ENCODE results near the gene FES. TPM values are rescaled to one million over a fixed set of nuclear protein-coding genes. Genes with fewer than 3 reads are reported as not detected.

Gene FES
- total RNA-seq, 1 donor from 2014 or later: 15.1 TPM

DNA sequence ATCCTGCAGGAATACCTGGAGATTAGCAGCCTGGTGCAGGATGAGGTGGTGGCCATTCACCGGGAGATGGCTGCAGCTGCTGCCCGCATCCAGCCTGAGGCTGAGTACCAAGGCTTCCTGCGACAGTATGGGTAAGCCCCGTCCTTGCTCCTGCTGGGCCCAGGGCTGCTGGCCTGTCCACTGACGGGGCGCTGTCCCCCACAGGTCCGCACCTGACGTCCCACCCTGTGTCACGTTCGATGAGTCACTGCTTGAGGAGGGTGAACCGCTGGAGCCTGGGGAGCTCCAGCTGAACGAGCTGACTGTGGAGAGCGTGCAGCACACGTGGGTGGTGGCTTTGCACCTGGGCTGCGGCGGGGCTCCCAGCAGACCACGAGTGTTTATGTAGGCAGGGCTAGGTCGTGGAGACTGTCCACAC, 5.0 kb downstream of the FES start:
- no peaks in the 10 kb centered on the region for H3K36me3 ChIP-seq (ENCODE audit: control insufficient read depth, insufficient read depth, low read length)
- DNase-seq (ENCODE audit: low read depth): no peak
- no peaks in the 10 kb centered on the region for H3K27me3 ChIP-seq (ENCODE audit: control insufficient read depth, insufficient read depth, low read length)
- H3K4me3 ChIP-seq (ENCODE audit: low read depth, low read length): no peak overlapping the region
- TF ChIP-seq, protein P1, sequence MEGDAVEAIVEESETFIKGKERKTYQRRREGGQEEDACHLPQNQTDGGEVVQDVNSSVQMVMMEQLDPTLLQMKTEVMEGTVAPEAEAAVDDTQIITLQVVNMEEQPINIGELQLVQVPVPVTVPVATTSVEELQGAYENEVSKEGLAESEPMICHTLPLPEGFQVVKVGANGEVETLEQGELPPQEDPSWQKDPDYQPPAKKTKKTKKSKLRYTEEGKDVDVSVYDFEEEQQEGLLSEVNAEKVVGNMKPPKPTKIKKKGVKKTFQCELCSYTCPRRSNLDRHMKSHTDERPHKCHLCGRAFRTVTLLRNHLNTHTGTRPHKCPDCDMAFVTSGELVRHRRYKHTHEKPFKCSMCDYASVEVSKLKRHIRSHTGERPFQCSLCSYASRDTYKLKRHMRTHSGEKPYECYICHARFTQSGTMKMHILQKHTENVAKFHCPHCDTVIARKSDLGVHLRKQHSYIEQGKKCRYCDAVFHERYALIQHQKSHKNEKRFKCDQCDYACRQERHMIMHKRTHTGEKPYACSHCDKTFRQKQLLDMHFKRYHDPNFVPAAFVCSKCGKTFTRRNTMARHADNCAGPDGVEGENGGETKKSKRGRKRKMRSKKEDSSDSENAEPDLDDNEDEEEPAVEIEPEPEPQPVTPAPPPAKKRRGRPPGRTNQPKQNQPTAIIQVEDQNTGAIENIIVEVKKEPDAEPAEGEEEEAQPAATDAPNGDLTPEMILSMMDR (IDR thresholded peaks at IDR 0.05; ENCODE audit: insufficient read depth, low read length, poor library complexity, severe bottlenecking): no peak

DNA sequence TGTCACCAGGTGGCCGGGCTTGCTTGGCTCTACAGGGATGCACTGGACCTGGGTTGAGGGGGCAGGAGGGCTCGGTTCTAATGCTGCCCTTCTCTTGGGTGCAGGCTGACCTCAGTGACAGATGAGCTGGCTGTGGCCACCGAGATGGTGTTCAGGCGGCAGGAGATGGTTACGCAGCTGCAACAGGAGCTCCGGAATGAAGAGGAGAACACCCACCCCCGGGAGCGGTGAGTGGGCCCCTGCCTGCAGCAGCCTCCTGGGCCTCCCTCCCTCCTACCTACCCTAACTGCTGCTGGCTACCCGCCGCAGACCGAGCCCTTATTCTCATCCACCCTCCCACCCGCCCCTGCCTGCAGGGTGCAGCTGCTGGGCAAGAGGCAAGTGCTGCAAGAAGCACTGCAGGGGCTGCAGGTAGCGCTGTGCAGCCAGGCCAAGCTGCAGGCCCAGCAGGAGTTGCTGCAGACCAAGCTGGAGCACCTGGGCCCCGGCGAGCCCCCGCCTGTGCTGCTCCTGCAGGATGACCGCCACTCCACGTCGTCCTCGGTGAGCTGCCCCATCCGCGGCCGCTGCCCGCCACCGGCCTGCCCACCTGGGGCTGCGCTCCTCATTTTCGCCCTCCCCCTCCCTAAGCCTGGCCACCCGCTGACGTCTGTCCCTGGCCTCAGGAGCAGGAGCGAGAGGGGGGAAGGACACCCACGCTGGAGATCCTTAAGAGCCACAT, 5.6 kb downstream of the FES start:
- Histone ChIP-seq H3K27me3 (ENCODE audit: control insufficient read depth, insufficient read depth, low read length) (no peaks in the 10 kb centered on the region), H3K4me3 (ENCODE audit: low read depth, low read length) (no peak overlapping the region), H3K36me3 (ENCODE audit: control insufficient read depth, insufficient read depth, low read length) (no peaks in the 10 kb centered on the region)
- no peak for DNase-seq (ENCODE audit: low read depth)
- TF ChIP-seq, protein P1 (IDR thresholded peaks at IDR 0.05; ENCODE audit: insufficient read depth, low read length, poor library complexity, severe bottlenecking): no peak

DNA sequence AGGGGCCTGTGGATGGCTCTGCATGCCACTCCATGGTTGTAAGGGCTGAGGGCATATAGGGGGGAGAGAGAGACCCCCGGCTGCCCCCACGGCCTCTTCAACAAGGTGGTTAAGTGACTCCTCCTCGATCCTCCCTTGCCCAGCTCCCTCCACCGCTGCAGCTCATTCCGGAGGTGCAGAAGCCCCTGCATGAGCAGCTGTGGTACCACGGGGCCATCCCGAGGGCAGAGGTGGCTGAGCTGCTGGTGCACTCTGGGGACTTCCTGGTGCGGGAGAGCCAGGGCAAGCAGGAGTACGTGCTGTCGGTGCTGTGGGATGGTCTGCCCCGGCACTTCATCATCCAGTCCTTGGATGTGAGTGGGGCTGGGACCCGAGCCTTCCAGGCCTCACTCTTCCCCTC, 6.5 kb downstream of the FES start:
- no peak overlapping the region for H3K4me3 ChIP-seq (ENCODE audit: low read depth, low read length)
- no peaks in the 10 kb centered on the region for H3K36me3 ChIP-seq (ENCODE audit: control insufficient read depth, insufficient read depth, low read length)
- no peaks in the 10 kb centered on the region for H3K27me3 ChIP-seq (ENCODE audit: control insufficient read depth, insufficient read depth, low read length)
- DNase-seq (ENCODE audit: low read depth): no peak
- TF ChIP-seq, protein P1 (IDR thresholded peaks at IDR 0.05; ENCODE audit: insufficient read depth, low read length, poor library complexity, severe bottlenecking): no peak

DNA sequence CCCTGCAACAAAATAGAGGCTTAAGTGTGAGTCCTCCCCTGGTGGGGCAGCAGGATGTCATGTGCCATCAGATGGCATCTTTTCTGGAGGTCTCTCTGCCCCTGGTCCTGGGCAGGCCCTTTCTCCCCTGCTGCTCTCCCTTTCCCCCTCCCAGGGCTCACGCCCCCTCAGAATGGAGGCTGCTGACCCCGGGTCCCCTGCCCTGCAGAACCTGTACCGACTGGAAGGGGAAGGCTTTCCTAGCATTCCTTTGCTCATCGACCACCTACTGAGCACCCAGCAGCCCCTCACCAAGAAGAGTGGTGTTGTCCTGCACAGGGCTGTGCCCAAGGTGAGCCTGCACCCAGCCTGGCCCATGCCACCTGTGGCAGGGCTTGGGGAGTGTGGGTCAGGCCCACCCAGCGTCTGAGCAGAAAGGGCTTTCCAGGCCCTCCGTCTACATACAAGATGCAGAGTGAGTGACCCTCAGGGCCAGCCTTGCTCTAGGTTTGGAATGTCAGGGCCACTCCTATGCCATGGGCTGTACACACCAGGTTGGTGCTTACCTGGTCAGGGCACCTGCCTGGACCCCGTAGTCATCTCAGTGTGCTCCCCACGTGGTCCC, 7.1 kb downstream of the FES start:
- H3K36me3 ChIP-seq (ENCODE audit: control insufficient read depth, insufficient read depth, low read length): no peaks in the 10 kb centered on the region
- DNase-seq (ENCODE audit: low read depth): no peak
- TF ChIP-seq, protein P1 (IDR thresholded peaks at IDR 0.05; ENCODE audit: insufficient read depth, low read length, poor library complexity, severe bottlenecking): no peak

DNA sequence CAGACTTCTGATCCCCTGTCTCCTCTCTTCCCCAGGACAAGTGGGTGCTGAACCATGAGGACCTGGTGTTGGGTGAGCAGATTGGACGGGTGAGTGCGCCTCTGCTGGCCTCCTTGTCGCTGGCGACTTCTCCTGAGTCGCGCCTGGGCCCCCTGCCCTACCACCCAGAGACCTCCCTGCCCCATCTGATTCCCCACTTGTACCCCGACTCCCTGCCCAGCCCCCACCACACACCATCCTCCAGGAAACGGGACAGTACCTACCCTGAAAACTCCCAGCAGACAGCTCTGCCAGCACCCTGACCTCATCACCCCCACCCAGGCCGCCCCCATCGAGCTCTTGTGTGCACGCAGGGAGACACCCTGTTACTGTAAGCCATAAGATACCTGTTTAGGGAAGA, 7.7 kb downstream of the FES start:
- TF ChIP-seq, protein P1 (IDR thresholded peaks at IDR 0.05; ENCODE audit: insufficient read depth, low read length, poor library complexity, severe bottlenecking): no peak
- no peak for DNase-seq (ENCODE audit: low read depth)

More for the DNA sequence above, 7.1 kb downstream of the FES start:
- no peaks in the 10 kb centered on the region for H3K27me3 ChIP-seq (ENCODE audit: control insufficient read depth, insufficient read depth, low read length)
- no peak overlapping the region for H3K4me3 ChIP-seq (ENCODE audit: low read depth, low read length)

More for the DNA sequence above, 7.7 kb downstream of the FES start:
- no peak overlapping the region for H3K4me3 ChIP-seq (ENCODE audit: low read depth, low read length)
- H3K36me3 ChIP-seq (ENCODE audit: control insufficient read depth, insufficient read depth, low read length): no peaks in the 10 kb centered on the region
- H3K27me3 ChIP-seq (ENCODE audit: control insufficient read depth, insufficient read depth, low read length): no peaks in the 10 kb centered on the region
